ENCODE results near the gene FECH. TPM values are rescaled to one million over a fixed set of nuclear protein-coding genes. Genes with fewer than 3 reads are reported as not detected.

FECH gene
- total RNA-seq, 1 donor from 2014 or later = 33.0 TPM

- intact Hi-C loops (cut with DNase I) = loop anchor here (10.0 kb wide), 1 partner anchor 55 kb away; no protein-coding TSS in a partner anchor
- Histone ChIP-seq H3K9me3 (no peaks in the 10 kb centered on the region), H3K27ac (no peak overlapping the region), H3K36me3 (no peaks in the 10 kb centered on the region), H3K27me3 (no peaks in the 10 kb centered on the region), H3K4me3 (no peak overlapping the region), H3K4me1 (no peaks in the 10 kb centered on the region)
- no peak for TF ChIP-seq CTCF (IDR thresholded peaks at IDR 0.05)
- DNase-seq (ENCODE audit: low spot score in 2 of 2) = no peak
Observed at GRCh38 chr18:57519668-57520424, 66.7 kb downstream of the FECH start.

GRCh38 chr18:57518533-57518932 is 68.0 kb downstream of the FECH start:
- no peak for TF ChIP-seq CTCF (IDR thresholded peaks at IDR 0.05)
- no peaks in the 10 kb centered on the region for H3K27me3 ChIP-seq
- no peak overlapping the region for H3K27ac ChIP-seq
- no peaks in the 10 kb centered on the region for H3K9me3 ChIP-seq
- no peaks in the 10 kb centered on the region for H3K36me3 ChIP-seq
- no peak overlapping the region for H3K4me3 ChIP-seq
- DNase-seq (ENCODE audit: low spot score in 2 of 2) = no peak
- intact Hi-C loops (cut with DNase I) = no loop called here
- no peaks in the 10 kb centered on the region for H3K4me1 ChIP-seq

GRCh38 chr18:57516056-57516455 is 70.4 kb downstream of the FECH start:
- TF ChIP-seq CTCF (IDR thresholded peaks at IDR 0.05) = no peak
- H3K4me3 ChIP-seq = no peak overlapping the region
- H3K9me3 ChIP-seq = no peaks in the 10 kb centered on the region
- no peak overlapping the region for H3K27ac ChIP-seq
- H3K4me1 ChIP-seq = no peaks in the 10 kb centered on the region
- H3K36me3 ChIP-seq = no peaks in the 10 kb centered on the region
- no peak for DNase-seq (ENCODE audit: low spot score in 2 of 2)
- H3K27me3 ChIP-seq = no peaks in the 10 kb centered on the region
- intact Hi-C loops (cut with DNase I) = no loop called here

GRCh38 chr18:57505231-57505630 is 81.3 kb downstream of the FECH start:
- intact Hi-C loops (cut with DNase I) = no loop called here
- H3K4me3 ChIP-seq = no peak overlapping the region
- peak overlapping the region in 1 of 2 donors; percentile 27 for H3K27ac ChIP-seq
- no peak for DNase-seq (ENCODE audit: low spot score in 2 of 2)
- no peaks in the 10 kb centered on the region for H3K36me3 ChIP-seq
- H3K27me3 ChIP-seq = no peaks in the 10 kb centered on the region
- no peaks in the 10 kb centered on the region for H3K9me3 ChIP-seq
- H3K4me1 ChIP-seq = peaks cover 0 to 5% of the 10 kb centered on the region in 2 donors
- TF ChIP-seq CTCF (IDR thresholded peaks at IDR 0.05) = no peak

GRCh38 chr18:57502624-57503023 is 83.9 kb downstream of the FECH start:
- H3K27ac ChIP-seq = no peak overlapping the region
- DNase-seq (ENCODE audit: low spot score in 2 of 2) = no peak
- no peaks in the 10 kb centered on the region for H3K9me3 ChIP-seq
- no peaks in the 10 kb centered on the region for H3K27me3 ChIP-seq
- intact Hi-C loops (cut with DNase I) = no loop called here
- H3K36me3 ChIP-seq = no peaks in the 10 kb centered on the region
- H3K4me1 ChIP-seq = peaks cover 0 to 10% of the 10 kb centered on the region in 2 donors
- H3K4me3 ChIP-seq = no peak overlapping the region
- TF ChIP-seq CTCF (IDR thresholded peaks at IDR 0.05) = no peak
